ENCODE measurements around the gene CD47. TPM values are rescaled to one million over a fixed set of nuclear protein-coding genes. Genes with fewer than 3 reads are reported as not detected.

CD47 gene
- total RNA-seq, 1 donor from 2014 or later = 34.4 TPM

DNA sequence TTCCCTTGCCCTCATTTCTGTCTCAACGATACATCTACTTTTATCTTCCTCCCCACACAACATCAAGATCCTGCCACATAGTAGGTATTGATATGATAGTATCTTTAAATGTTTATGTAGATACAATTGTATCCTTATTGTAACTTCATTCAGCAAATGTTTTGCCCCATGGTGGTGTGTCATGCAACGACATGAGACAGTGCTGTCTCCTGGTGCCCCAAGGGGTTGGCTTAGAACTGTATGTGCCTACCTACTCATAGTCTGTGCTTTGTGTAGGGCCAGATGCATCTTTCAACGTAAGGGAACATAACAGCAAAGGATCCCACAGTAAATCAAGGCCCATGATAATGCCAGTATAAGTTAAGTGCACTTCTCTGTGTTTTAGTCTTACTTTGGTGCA is 2.8 kb upstream of the CD47 start:
- Mint-ChIP-seq H3K27ac (ENCODE audit: unreplicated experiment) (no peak overlapping the region), H3K4me1 (ENCODE audit: low read depth, unreplicated experiment) (peaks cover 2% of the 10 kb centered on the region), H3K9me3 (ENCODE audit: unreplicated experiment) (no peaks in the 10 kb centered on the region), H3K36me3 (ENCODE audit: low read depth, unreplicated experiment) (no peaks in the 10 kb centered on the region), H3K27me3 (ENCODE audit: low read depth, unreplicated experiment) (peaks cover 31% of the 10 kb centered on the region), H3K4me3 (ENCODE audit: unreplicated experiment) (no peak overlapping the region)
- no peak for TF ChIP-seq EZH2 (IDR thresholded peaks at IDR 0.05; ENCODE audit: insufficient read depth, low read length)
- TF ChIP-seq, protein P1, sequence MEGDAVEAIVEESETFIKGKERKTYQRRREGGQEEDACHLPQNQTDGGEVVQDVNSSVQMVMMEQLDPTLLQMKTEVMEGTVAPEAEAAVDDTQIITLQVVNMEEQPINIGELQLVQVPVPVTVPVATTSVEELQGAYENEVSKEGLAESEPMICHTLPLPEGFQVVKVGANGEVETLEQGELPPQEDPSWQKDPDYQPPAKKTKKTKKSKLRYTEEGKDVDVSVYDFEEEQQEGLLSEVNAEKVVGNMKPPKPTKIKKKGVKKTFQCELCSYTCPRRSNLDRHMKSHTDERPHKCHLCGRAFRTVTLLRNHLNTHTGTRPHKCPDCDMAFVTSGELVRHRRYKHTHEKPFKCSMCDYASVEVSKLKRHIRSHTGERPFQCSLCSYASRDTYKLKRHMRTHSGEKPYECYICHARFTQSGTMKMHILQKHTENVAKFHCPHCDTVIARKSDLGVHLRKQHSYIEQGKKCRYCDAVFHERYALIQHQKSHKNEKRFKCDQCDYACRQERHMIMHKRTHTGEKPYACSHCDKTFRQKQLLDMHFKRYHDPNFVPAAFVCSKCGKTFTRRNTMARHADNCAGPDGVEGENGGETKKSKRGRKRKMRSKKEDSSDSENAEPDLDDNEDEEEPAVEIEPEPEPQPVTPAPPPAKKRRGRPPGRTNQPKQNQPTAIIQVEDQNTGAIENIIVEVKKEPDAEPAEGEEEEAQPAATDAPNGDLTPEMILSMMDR (IDR thresholded peaks at IDR 0.05; ENCODE audit: insufficient read depth, low read depth, low read length) = no peak
- Histone ChIP-seq H3K36me3 (ENCODE audit: insufficient read depth, low read length) (no peaks in the 10 kb centered on the region), H3K9ac (ENCODE audit: low read length) (no peak overlapping the region), H3K79me2 (ENCODE audit: insufficient read depth, low read length) (peaks cover 20% of the 10 kb centered on the region), H3K4me1 (ENCODE audit: insufficient read depth, low read length) (peaks cover 12% of the 10 kb centered on the region), H3K4me3 (ENCODE audit: insufficient read depth, low read depth, low read length) (no peak overlapping the region), H3K9me3 (ENCODE audit: insufficient read depth, low read depth, low read length) (no peaks in the 10 kb centered on the region), H4K20me1 (ENCODE audit: insufficient read depth, low read length) (no peaks in the 10 kb centered on the region), H2AFZ (ENCODE audit: low read depth, low read length) (no peak overlapping the region), H3K4me2 (ENCODE audit: low read length) (no peak overlapping the region), H3K27me3 (ENCODE audit: insufficient read depth, low read length) (peaks cover 2% of the 10 kb centered on the region), H3K27ac (ENCODE audit: low read depth, low read length) (no peak overlapping the region)
- FAIRE-seq (no peak), DNase-seq (ENCODE audit: low read depth) (no peak)

DNA sequence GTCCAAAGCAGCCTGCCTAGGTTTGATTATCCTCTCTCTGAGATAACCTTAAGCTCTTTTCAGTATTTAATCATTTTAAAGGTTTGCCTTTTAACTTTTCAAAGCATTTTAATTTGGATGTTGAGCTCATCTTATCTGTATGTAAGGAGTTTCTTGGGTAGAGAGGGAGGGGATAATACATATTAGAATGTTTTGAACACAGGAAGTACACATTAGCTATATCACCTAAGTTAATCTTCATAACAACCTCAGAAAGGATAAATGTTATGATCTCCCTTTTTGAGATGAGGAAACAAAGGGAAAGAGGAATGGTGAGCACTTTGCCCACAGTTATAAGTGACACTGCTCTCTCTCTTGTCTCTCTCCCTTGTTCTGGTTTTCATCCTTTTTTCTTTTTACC is 2.2 kb upstream of the CD47 start:
- no peak overlapping the region for H3K27ac ChIP-seq (ENCODE audit: low read depth, low read length)
- no peaks in the 10 kb centered on the region for H3K36me3 ChIP-seq (ENCODE audit: insufficient read depth, low read length)
- H3K9me3 ChIP-seq (ENCODE audit: insufficient read depth, low read depth, low read length) = no peaks in the 10 kb centered on the region
- no peak overlapping the region for H3K4me2 ChIP-seq (ENCODE audit: low read length)
- Mint-ChIP-seq H3K4me1 (ENCODE audit: low read depth, unreplicated experiment) (peaks cover 2% of the 10 kb centered on the region), H3K4me3 (ENCODE audit: unreplicated experiment) (no peak overlapping the region), H3K9me3 (ENCODE audit: unreplicated experiment) (no peaks in the 10 kb centered on the region), H3K27ac (ENCODE audit: unreplicated experiment) (no peak overlapping the region), H3K36me3 (ENCODE audit: low read depth, unreplicated experiment) (no peaks in the 10 kb centered on the region), H3K27me3 (ENCODE audit: low read depth, unreplicated experiment) (peaks cover 31% of the 10 kb centered on the region)
- peaks cover 14% of the 10 kb centered on the region for H3K4me1 ChIP-seq (ENCODE audit: insufficient read depth, low read length)
- H3K9ac ChIP-seq (ENCODE audit: low read length) = no peak overlapping the region
- DNase-seq (ENCODE audit: low read depth) (no peak), FAIRE-seq (no peak)
- TF ChIP-seq, protein P1 (IDR thresholded peaks at IDR 0.05; ENCODE audit: insufficient read depth, low read depth, low read length) = no peak
- no peak for TF ChIP-seq EZH2 (IDR thresholded peaks at IDR 0.05; ENCODE audit: insufficient read depth, low read length)
- no peak overlapping the region for H3K4me3 ChIP-seq (ENCODE audit: insufficient read depth, low read depth, low read length)
- H2AFZ ChIP-seq (ENCODE audit: low read depth, low read length) = no peak overlapping the region
- peaks cover 2% of the 10 kb centered on the region for H3K27me3 ChIP-seq (ENCODE audit: insufficient read depth, low read length)
- H4K20me1 ChIP-seq (ENCODE audit: insufficient read depth, low read length) = no peaks in the 10 kb centered on the region
- peaks cover 25% of the 10 kb centered on the region for H3K79me2 ChIP-seq (ENCODE audit: insufficient read depth, low read length)

DNA sequence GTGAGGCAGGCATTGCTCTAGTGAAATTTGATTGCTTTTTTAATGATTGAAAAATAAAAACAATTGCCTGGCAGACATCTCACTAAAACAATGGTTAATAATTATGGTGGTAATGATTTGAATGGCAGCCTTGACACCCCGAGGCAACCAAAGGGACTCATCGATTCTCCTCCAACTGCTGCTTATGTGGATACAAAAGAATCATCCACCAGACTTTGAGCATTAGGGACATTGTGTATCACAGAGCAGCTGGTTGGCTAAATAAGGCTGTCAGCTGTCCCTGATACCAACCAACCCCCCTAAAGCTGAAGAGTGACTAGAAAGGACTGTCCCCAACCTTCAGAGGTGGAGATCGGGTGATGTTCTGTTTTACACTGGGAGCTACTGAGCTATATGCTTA is 1.7 kb upstream of the CD47 start:
- H2AFZ ChIP-seq (ENCODE audit: low read depth, low read length) = no peak overlapping the region
- no peak overlapping the region for H3K4me3 ChIP-seq (ENCODE audit: insufficient read depth, low read depth, low read length)
- H3K4me3 Mint-ChIP-seq (ENCODE audit: unreplicated experiment) = no peak overlapping the region
- H3K27ac ChIP-seq (ENCODE audit: low read depth, low read length) = no peak overlapping the region
- H3K9me3 ChIP-seq (ENCODE audit: insufficient read depth, low read depth, low read length) = no peaks in the 10 kb centered on the region
- no peaks in the 10 kb centered on the region for H3K36me3 Mint-ChIP-seq (ENCODE audit: low read depth, unreplicated experiment)
- no peaks in the 10 kb centered on the region for H3K36me3 ChIP-seq (ENCODE audit: insufficient read depth, low read length)
- no peak overlapping the region for H3K9ac ChIP-seq (ENCODE audit: low read length)
- peaks cover 2% of the 10 kb centered on the region for H3K27me3 ChIP-seq (ENCODE audit: insufficient read depth, low read length)
- H3K4me2 ChIP-seq (ENCODE audit: low read length) = no peak overlapping the region
- H4K20me1 ChIP-seq (ENCODE audit: insufficient read depth, low read length) = no peaks in the 10 kb centered on the region
- peaks cover 14% of the 10 kb centered on the region for H3K4me1 ChIP-seq (ENCODE audit: insufficient read depth, low read length)
- peaks cover 2% of the 10 kb centered on the region for H3K4me1 Mint-ChIP-seq (ENCODE audit: low read depth, unreplicated experiment)
- peaks cover 31% of the 10 kb centered on the region for H3K27me3 Mint-ChIP-seq (ENCODE audit: low read depth, unreplicated experiment)
- DNase-seq (ENCODE audit: low read depth) (no peak), FAIRE-seq (no peak)
- no peak for TF ChIP-seq EZH2 (IDR thresholded peaks at IDR 0.05; ENCODE audit: insufficient read depth, low read length)
- TF ChIP-seq, protein P1 (IDR thresholded peaks at IDR 0.05; ENCODE audit: insufficient read depth, low read depth, low read length) = no peak
- peaks cover 28% of the 10 kb centered on the region for H3K79me2 ChIP-seq (ENCODE audit: insufficient read depth, low read length)
- H3K27ac Mint-ChIP-seq (ENCODE audit: unreplicated experiment) = no peak overlapping the region
- H3K9me3 Mint-ChIP-seq (ENCODE audit: unreplicated experiment) = no peaks in the 10 kb centered on the region

All from astrocyte (in vitro differentiated cells and primary cell).